Measurements from ENCODE around the gene MAPKAPK2.

MAPKAPK2 gene

DNA sequence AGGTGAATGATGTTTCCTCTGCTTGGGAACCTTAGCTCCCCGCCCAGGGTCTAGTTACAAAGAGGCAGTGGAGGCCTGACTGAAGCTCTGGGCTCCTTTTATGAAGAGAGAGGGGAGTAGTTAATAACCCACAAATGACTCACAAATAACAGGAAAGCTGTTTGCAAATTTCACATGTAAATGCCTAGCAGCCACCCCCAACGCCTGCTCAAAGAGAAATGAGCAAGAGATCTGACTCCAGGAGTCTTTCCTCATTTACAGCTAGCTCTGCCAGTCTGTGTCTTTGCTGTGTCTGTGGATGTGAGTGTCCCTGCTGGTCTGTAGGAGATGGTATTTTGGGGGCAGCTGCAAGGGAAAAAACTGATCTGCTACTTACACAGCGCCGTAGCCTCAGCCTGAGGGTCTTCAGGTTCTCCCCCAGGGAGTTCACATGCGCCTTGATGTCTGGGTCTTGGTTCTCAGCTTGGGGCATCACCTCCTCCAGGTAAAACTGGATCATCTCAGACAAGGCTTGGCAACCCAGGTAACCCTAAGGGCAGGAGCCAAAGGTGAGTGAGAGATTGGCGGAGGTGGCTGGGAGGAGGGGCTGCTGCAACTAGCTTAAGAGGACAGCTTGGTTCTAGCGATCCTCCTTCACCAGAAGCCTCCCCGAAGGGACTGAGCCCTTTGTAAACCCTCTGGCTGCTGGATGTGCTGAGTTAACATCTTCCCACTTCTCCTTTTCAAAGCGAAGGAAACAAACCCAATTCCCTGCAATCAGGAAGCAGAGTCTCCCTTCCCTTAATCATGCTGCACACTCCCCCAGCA, 86.0 kb downstream of the MAPKAPK2 start, which contains the start of gene IL19:
Gene IL19, plus strand, starts transcription at position 243 of the 807 bp plus-strand sequence. CDS start 65,890 bp downstream, outside the sequence.
- Histone ChIP-seq H4K20me1 (ENCODE audit: insufficient read depth, low read length) (no peaks in the 10 kb centered on the region), H3K36me3 (ENCODE audit: insufficient read depth, low read length) (no peaks in the 10 kb centered on the region), H3K9me3 (ENCODE audit: low read length) (no peaks in the 10 kb centered on the region), H3K4me1 (ENCODE audit: insufficient read depth, low read length, severe bottlenecking) (peaks cover 11% of the 10 kb centered on the region), H3F3A (ENCODE audit: insufficient read depth, low read length) (no peaks in the 10 kb centered on the region), H2AFZ (ENCODE audit: low read length) (no peak within 1 kb of the TSS), H3K4me2 (ENCODE audit: low read length) (no peak within 1 kb of the TSS), H3K9ac (ENCODE audit: low read length) (no peak within 1 kb of the TSS), H3K79me2 (ENCODE audit: insufficient read depth, low read length) (no peaks in the 10 kb centered on the region), H3K9me2 (ENCODE audit: low read depth, low read length) (no peaks in the 10 kb centered on the region), H3K27me3 (ENCODE audit: insufficient read depth, low read length) (0 out of 2 replicates have a peak, but pooled peaks cover 3% of the 10 kb centered on the region), H3K4me3 (ENCODE audit: low read depth, low read length, poor library complexity, severe bottlenecking) (no peak within 1 kb of the TSS), H3K27ac (ENCODE audit: low read depth, low read length, poor library complexity, severe bottlenecking) (no peak within 1 kb of the TSS)
- TF ChIP-seq EZH2 (IDR thresholded peaks at IDR 0.05; ENCODE audit: borderline replicate concordance, low read length): no peak
- TF ChIP-seq, protein P1, sequence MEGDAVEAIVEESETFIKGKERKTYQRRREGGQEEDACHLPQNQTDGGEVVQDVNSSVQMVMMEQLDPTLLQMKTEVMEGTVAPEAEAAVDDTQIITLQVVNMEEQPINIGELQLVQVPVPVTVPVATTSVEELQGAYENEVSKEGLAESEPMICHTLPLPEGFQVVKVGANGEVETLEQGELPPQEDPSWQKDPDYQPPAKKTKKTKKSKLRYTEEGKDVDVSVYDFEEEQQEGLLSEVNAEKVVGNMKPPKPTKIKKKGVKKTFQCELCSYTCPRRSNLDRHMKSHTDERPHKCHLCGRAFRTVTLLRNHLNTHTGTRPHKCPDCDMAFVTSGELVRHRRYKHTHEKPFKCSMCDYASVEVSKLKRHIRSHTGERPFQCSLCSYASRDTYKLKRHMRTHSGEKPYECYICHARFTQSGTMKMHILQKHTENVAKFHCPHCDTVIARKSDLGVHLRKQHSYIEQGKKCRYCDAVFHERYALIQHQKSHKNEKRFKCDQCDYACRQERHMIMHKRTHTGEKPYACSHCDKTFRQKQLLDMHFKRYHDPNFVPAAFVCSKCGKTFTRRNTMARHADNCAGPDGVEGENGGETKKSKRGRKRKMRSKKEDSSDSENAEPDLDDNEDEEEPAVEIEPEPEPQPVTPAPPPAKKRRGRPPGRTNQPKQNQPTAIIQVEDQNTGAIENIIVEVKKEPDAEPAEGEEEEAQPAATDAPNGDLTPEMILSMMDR (IDR thresholded peaks at IDR 0.05; ENCODE audit: low read length): no peak

DNA sequence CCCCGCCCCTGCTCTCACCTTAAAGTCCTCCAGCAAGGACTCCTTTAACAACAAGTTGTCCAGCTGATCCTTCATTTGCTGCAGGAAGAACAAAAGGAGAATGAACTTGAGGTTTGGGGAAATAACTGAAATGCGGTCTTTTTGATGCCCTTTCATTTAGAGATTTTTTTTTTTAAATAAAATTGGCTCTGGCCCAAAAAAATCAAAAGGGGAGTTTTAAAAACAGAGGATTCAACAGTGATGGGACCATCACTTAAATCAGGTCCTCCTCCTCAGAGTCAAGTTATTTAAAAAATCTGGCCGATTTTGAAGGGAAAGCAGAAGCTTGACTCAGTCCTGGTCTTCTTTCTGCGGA, 86.6 kb downstream of the MAPKAPK2 start:
- Histone ChIP-seq H3K9me2 (ENCODE audit: low read depth, low read length) (no peaks in the 10 kb centered on the region), H3K9me3 (ENCODE audit: low read length) (no peaks in the 10 kb centered on the region), H4K20me1 (ENCODE audit: insufficient read depth, low read length) (no peaks in the 10 kb centered on the region), H3K27ac (ENCODE audit: low read depth, low read length, poor library complexity, severe bottlenecking) (no peak overlapping the region), H3K36me3 (ENCODE audit: insufficient read depth, low read length) (no peaks in the 10 kb centered on the region), H3K9ac (ENCODE audit: low read length) (no peak overlapping the region), H2AFZ (ENCODE audit: low read length) (no peak overlapping the region), H3K79me2 (ENCODE audit: insufficient read depth, low read length) (no peaks in the 10 kb centered on the region), H3K4me1 (ENCODE audit: insufficient read depth, low read length, severe bottlenecking) (peaks cover 10% of the 10 kb centered on the region), H3K27me3 (ENCODE audit: insufficient read depth, low read length) (0 out of 2 replicates have a peak, but pooled peaks cover 3% of the 10 kb centered on the region), H3K4me2 (ENCODE audit: low read length) (no peak overlapping the region), H3K4me3 (ENCODE audit: low read depth, low read length, poor library complexity, severe bottlenecking) (no peak overlapping the region), H3F3A (ENCODE audit: insufficient read depth, low read length) (no peaks in the 10 kb centered on the region)
- no peak for TF ChIP-seq EZH2 (IDR thresholded peaks at IDR 0.05; ENCODE audit: borderline replicate concordance, low read length)
- TF ChIP-seq, protein P1 (IDR thresholded peaks at IDR 0.05; ENCODE audit: low read length): no peak

DNA sequence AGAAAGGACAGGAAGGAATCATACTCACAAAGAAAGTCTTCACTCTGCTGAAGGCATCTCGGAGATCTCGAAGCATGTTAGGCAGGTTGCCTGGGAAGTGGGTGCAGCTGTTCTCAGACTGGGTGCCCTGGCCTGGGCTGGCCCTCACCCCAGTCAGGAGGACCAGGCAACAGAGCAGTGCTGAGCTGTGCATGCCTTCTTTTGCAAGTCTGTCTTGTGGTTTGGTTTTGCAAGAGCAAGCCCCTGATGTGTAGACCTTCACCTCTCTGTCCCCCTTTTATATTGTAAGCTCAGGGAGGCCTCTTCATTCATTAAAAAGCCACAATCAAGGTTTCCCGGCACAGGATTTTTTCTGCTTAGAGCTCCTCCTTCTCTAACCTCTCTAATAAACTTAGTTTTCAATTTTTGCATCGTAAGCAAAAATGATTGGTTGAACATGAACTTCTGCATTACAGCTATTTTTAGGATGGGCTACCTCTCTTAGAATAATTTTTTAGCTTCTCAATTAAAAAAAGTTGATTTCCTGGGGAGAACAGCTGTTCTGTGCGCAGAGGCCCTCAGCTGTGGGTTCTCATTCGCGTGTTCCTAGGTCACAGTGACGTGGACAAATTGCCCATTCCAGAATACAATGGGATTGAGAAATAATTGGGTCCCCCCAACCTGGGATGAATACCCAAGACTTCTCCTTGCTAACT, 87.7 kb downstream of the MAPKAPK2 start, which contains the start of gene IL10:
Gene IL10, minus strand, starts transcription at position 252 of the 695 bp plus-strand sequence. Its CDS starts 59 bp downstream, at position 193.
- no peaks in the 10 kb centered on the region for H3K9me2 ChIP-seq (ENCODE audit: low read depth, low read length)
- H3K9me3 ChIP-seq (ENCODE audit: low read length): no peaks in the 10 kb centered on the region
- H3K4me3 ChIP-seq (ENCODE audit: low read depth, low read length, poor library complexity, severe bottlenecking): no peak within 1 kb of the TSS
- no peak within 1 kb of the TSS for H3K9ac ChIP-seq (ENCODE audit: low read length)
- no peak for TF ChIP-seq EZH2 (IDR thresholded peaks at IDR 0.05; ENCODE audit: borderline replicate concordance, low read length)
- TF ChIP-seq, protein P1 (IDR thresholded peaks at IDR 0.05; ENCODE audit: low read length): no peak
- H3F3A ChIP-seq (ENCODE audit: insufficient read depth, low read length): no peaks in the 10 kb centered on the region
- H3K4me1 ChIP-seq (ENCODE audit: insufficient read depth, low read length, severe bottlenecking): peaks cover 7% of the 10 kb centered on the region
- H3K27me3 ChIP-seq (ENCODE audit: insufficient read depth, low read length): peaks cover 3% of the 10 kb centered on the region; the same call in 1 of the 2 replicates
- no peak within 1 kb of the TSS for H2AFZ ChIP-seq (ENCODE audit: low read length)
- no peaks in the 10 kb centered on the region for H3K79me2 ChIP-seq (ENCODE audit: insufficient read depth, low read length)
- no peak within 1 kb of the TSS for H3K27ac ChIP-seq (ENCODE audit: low read depth, low read length, poor library complexity, severe bottlenecking)
- no peaks in the 10 kb centered on the region; the same call in 1 of the 2 replicates for H3K36me3 ChIP-seq (ENCODE audit: insufficient read depth, low read length)
- no peaks in the 10 kb centered on the region for H4K20me1 ChIP-seq (ENCODE audit: insufficient read depth, low read length)
- H3K4me2 ChIP-seq (ENCODE audit: low read length): no peak within 1 kb of the TSS

Measured in OCI-LY1 (cell line).